GM19395 (cell line): ENCODE data around the gene A2ML1.
"Not testable (repeated sequence)": the region's sequence is repeated elsewhere in the genome, so short reads cannot be mapped to it uniquely, and the experiment has no call there.

Source experiments
- ATAC-seq: cut with Tn5 transposase; IDR thresholded peaks from one replicate; pipeline ENCODE4 v1.9.1; 2021; ENCODE audit warnings: mild to moderate bottlenecking, moderate library complexity; ENCODE audit not compliant: unreplicated experiment

Gene A2ML1

DNA sequence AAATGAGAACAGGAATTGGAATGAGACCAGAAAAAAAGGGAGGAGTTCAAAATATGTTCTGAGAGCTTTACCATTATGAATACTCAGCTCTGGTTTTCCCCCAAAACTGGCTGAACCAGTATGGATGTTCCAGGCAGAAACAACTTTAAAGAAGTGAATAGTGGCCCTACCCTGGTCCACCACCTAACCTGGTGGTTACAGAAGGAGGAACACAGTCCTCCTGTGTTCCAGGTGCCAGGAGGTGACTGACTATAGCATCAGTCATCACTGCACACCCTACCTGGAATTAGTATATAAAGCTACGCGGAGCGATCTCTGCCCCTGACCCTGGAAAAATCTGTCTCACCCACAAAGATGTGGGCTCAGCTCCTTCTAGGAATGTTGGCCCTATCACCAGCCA lies at the start of gene A2ML1:
TSS of gene A2ML1 (plus strand) at position 324 of the 400 bp plus-strand sequence. CDS start at position 355, 31 bp downstream.
- no peak for ATAC-seq

DNA sequence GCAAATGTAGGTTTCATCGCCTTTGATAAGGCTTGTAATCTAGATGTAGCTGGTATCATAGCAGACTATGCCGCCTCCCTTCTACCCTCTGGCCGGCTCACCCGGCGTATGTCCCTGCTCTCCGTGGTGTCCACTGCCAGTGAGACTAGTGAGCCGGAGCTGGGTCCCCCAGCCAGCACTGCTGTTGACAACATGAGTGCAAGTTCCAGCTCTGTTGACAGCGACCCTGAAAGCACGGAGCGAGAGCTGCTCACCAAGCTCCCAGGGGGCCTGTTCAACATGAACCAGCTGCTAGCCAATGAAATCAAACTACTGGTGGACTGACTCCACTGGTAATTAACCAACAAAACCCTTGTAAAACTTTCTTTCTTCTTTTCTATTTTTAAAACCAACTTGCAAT lies 49.0 kb upstream of the A2ML1 start:
- no peak for ATAC-seq

DNA sequence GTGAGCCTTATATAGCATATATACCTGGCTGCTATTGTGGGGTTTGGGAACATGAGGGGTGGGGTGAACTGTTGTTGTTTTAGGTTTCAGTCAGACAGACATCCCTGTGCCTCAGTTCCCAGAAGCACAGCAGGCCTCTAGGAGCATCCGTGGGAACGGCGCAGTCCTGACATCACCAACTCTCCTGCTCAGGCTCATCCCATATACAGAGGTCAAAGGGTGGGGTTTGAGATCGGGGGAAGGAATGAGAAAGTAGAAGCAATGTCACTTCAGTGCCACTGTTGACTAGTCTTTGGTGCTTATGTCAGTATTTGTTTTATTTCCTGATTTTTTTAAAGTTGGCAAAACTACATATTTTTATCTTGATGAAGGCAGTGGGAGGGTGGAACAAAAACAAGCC lies 43.1 kb upstream of the A2ML1 start:
- no peak for ATAC-seq

DNA sequence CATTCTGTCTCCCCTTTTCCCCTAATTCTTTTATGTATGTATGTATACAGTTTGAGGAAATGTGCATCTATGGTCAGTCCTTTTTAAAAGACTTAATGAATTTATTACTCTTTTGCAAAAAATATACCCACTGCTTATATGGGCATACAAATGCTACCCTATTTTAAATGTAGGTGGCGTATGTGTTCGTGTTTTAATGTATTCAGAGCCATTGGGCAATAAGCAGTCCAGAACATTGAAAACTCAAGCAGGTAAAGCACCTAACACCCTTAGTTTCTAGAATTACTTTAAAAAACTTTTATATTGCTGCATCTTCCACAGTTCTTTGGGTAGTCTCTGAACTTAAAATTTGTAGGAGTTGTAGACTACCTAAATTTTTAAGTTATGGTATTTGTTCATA lies 42.6 kb upstream of the A2ML1 start:
- no peak for ATAC-seq

DNA sequence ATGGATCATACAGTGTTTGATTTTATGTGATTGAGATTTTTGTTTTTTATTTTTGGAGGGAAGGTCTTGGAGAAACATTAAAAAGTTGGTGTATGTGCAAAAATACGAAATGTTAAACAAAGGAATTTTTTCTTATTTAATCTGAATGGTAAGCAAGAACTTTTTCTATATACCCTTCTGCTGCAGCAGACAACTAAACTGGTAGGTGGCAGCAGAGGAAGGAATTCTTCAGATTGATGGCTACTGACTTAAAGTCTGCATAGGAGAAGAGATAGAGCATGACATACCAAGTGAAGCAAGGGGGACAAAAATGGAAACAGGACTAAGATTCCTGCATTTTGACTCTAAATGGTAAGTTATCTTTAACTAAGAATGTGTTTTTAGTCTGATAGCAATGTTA lies 42.0 kb upstream of the A2ML1 start:
- no peak for ATAC-seq

DNA sequence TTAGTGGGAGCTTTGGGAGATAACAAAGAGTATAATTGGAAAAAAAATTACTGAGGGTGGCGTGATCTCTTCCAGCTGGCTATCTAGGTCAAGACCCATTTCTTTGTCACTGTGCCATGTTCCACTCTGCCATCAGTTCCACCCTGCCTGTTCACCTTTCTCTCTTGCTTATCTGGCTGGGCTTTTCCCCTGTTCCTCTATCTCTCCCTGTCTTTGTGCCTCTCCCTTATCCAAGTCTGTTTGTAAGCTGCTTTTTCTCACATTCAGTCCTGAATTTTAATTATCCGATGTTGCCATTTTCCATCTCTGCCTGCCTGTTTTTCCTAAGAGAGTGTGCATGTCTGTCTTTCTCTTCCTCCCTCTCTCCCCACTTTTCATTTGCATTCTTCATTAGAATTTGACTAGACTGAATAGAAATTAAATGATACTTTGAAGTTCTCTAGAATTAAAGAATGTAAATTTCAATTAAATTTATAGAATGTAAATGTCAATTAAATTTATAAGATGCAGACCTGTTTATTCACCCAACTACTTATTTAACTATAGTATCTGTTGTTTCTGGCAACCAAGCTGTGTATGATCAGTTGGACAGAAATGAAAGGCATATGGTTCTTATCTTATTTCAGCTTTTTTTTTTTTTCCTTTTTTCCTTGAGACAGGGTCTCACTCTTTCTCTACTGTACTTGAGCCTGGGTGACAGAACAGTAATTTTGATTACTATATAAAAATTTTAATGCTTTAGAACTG lies 40.9 kb upstream of the A2ML1 start:
- no peak for ATAC-seq

DNA sequence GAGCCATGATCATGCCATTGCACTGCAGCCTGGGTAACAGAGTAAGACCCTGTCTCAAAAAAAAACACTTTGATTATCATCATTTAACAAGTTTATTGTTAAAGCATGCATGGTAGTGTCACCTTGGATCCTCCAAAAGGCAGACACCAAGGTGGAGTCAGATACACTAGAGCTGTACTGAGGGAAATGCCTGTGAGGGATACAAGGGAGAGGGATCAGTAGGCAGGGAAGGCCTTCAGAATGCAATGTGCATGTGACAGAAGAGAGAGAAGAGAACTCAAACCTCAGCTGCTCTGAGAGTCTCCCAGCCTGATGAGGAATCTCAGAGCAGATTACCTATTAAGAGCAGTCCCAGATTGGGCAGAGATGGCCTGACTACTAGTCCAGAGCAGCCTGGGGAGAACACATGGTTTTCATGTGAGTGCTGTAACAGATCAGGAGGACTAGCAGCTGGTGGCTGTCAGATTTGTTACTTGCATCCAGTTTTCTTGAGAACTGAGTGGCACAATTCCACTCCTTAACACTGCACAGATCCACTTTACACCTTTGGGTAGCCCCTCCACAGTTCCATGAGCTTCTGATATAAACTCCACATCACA lies 38.0 kb upstream of the A2ML1 start:
- ATAC-seq: no peak

DNA sequence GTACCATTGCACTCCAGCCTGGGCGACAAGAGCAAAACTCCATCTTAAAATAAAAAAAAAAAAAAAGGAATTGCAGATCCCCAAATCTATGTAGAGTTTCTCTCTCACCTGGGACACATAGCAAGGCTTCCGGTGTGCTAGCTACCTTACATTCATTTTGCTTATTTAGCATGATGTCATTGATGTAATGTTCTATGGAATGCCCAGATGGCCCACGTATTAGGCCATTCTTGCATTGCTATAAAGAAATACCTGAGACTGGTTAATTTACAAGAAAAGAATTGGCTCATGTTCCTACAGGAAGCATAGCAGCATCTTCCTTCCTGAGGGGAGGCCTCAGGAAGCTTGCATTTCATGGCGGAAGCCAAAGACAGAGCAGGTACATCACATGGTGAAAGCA lies 36.9 kb upstream of the A2ML1 start:
- ATAC-seq: no peak

DNA sequence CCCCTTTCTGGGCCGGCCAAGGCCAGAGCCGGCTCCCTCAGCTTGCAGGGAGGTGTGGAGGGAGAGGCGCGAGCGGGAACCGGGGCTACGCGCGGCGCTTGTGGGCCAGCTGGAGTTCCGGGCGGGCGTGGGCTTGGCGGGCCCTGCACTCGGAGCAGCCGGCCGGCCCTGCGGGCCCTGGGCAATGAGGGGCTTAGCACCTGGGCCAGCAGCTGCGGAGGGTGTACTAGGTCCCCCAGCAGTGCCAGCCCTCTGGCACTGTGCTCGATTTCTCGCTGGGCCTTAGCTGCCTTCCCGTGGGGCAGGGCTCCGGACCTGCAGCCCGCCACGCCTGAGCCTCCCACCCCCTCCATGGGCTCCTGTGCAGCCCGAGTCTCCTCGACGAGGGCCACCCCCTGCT lies 35.2 kb upstream of the A2ML1 start:
- not testable (repeated sequence) for ATAC-seq

DNA sequence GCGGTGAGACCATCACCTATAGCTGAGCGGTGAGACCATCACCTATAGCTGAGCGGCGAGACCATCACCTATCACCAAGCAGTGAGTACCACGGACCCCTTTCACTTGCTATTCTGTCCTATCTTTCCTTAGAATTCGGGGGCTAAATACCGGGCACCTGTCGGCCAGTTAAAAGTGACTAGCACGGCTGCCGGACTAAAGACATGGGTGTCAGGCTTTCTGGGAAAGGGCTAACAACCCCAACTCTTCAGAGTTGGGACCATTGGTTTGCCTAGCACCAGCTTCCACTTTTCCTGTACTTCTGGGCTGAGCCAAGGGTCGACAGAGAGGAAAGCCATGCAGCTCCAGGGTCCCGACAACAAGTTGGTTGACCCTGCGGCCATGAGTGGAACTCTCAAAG lies 33.7 kb upstream of the A2ML1 start:
- ATAC-seq: not testable (repeated sequence)

DNA sequence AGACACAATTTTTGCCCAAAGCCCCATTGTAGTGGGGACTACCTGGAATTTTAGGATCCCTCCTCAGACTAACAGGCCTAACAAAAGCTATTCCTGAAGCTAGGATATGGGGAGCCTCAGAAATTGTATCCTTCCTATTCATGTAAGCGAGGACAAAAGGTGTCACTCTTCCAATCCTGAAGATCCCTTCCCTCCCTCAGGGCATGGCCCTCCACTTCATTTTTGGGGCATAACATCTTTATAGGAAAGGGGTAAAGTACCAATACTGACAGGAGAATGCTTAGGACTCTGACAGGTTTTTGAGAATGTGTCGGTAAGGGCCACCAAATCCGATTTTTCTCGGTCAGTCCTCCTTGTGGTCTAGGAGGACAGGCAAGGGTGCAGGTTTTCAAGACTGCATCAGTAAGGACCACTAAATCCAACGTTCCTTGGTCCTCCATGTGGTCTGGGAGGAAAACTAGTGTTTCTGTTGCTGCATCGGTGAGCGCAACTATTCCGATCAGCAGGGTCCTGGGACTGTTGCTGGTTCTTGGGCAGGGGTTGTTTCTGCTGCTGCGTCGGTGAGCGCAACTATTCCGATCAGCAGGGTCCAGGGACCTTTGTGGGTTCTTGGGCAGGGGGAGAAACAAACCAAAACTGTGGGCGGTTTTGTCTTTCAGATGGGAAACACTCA lies 32.9 kb upstream of the A2ML1 start:
- ATAC-seq: not testable (repeated sequence)

DNA sequence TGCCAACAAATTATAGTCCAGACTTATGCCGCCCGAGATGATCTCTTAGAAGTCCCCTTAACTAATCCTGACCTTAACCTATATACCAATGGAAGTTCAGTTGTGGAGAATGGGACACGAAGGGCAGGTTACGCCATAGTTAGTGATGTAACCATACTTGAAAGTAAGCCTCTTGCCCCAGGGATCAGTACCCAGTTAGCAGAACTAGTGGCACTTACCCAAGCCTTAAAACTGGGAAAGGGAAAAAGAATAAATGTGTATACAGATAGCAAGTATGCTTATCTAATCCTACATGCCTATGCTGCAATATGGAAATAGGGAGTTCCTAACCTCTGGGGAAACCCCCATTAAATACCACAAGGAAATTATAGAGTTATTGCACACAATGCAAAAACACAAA lies 29.2 kb upstream of the A2ML1 start:
- ATAC-seq: not testable (repeated sequence)

DNA sequence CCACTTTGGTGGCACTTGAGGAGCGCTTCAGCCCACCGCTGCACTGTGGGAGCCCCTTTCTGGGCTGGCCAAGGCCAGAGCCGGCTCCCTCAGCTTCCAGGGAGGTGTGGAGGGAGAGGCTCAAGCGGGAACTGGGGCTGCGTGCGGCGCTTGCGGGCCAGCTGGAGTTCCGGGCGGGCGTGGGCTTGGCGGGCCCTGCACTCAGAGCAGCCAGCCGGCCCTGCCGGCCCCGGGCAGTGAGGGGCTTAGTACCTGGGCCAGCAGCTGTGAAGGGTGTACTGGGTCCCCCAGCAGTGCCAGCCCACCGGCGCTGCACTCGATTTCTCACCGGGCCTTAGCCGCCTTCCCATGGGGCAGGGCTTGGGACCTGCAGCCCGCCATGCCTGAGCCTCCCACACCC lies 27.8 kb upstream of the A2ML1 start:
- not testable (repeated sequence) for ATAC-seq

DNA sequence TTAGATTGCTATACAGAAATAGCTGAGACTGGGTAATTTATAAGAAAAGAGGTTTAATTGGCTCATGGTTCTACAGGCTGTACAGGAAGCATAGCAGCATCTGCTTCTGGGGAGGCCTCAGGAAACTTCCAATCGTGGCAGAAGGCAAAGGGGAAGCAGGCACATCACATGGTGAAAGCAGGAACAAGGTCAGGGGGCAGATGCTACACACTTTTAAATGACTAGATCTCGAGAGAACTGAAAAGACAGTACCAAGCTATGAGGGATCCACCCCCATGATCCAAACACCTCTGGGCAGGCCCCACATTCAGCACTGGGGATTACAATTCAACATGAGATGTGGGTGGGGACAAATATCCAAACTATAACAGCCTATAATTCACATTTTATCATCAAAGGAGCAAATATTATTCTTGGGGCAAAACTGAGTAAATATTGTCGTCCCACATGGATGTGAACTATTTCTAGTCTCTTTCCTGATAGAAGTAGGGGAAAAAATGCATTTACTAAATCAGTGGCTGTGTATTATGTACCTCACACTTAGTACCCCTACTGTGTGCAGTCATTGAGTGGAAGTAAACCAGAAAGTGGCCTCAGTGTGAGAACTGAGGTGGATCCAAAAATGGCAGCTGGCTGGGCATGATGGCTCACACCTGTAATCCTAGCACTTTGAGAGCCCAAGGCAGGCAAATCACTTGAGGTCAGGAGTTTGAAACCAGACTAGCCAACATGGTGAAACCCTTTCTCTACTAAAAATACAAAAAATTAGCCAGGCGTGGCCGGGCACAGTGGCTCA lies 25.4 kb upstream of the A2ML1 start:
- ATAC-seq: no peak

DNA sequence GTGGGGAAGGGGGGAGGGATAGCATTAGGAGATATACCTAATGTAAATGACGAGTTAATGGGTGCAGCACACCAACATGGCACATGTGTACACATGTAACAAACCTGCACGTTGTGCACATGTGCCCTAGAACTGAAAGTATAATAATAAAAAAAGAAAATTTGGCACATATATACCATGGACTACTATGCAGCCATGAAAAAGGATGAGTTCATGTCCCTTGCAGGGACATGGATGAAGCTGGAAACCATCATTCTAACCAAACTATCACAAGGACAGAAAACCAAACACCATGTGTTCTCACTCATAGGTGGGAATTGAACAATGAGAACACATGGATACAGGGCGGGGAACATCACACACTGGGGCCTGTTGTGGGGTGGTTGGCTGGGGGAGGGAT lies 21.2 kb upstream of the A2ML1 start:
- not testable (repeated sequence) for ATAC-seq

DNA sequence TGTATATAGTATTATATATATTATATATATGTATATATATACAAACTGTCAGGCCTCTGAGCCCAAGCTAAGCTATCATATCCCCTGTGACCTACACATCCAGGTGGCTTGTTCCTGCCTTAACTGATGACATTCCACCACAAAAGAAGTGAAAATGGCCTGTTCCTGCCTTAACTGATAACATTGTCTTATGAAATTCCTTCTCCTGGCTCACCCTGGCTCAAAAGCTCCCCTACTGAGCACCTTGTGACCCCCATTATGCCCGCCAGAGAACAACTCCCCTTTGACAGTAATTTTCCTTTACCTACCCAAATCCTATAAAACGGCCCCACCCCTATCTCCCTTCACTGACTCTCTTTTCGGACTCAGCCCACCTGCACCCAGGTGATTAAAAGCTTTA lies 17.6 kb upstream of the A2ML1 start:
- ATAC-seq: not testable (repeated sequence)

DNA sequence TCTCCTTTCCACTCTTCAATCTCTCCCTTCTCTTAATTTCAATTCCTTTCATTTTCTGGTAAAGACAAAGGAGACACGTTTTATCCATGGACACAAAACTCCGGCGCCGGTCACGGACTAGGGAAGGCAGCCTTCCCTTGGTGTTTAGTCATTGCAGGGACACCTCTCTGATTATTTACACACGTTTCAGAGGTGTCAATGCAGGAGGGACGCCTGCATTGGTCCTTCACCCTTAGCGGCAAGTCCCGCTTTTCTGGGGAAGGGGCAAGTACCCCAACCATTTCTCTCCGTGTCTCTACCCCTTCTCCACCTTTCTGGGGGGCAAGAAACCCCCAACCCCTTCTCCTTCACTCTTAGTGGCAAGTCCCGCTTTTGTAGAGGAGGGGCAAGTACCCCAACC lies 16.9 kb upstream of the A2ML1 start:
- not testable (repeated sequence) for ATAC-seq

DNA sequence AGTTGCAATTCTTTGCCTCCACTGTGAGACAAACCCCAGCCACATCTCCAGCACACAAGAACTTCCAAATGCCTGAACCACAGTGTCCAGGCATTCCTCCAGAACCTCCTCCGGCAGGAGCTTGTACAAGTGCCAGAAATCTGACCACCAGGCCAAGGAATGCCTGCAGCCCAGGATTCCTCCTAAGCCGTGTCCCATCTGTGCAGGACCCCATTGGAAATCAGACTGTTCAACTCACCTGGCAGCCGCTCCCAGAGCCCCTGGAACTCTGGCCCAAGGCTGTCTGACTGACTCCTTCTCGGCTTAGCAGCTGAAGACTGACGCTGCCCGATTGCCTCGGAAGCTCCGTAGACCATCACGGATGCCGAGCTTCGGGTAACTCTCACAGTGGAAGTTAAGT lies 15.3 kb upstream of the A2ML1 start:
- not testable (repeated sequence) for ATAC-seq

DNA sequence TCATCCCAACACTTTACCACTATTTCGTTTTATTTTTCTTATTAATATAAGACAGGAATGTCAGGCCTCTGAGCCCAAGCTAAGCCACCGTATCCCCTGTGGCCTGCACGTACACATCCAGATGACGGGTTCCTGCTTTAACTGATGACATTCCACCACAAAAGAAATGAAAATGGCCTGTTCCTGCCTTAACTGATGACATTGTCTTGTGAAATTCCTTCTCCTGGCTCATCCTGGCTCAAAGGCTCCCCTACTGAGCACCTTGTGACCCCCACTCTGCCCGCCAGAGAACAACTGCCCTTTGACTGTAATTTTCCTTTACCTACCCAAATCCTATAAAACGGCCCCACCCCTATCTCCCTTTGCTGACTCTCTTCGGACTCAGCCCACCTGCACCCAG lies 12.3 kb upstream of the A2ML1 start:
- ATAC-seq: not testable (repeated sequence)

DNA sequence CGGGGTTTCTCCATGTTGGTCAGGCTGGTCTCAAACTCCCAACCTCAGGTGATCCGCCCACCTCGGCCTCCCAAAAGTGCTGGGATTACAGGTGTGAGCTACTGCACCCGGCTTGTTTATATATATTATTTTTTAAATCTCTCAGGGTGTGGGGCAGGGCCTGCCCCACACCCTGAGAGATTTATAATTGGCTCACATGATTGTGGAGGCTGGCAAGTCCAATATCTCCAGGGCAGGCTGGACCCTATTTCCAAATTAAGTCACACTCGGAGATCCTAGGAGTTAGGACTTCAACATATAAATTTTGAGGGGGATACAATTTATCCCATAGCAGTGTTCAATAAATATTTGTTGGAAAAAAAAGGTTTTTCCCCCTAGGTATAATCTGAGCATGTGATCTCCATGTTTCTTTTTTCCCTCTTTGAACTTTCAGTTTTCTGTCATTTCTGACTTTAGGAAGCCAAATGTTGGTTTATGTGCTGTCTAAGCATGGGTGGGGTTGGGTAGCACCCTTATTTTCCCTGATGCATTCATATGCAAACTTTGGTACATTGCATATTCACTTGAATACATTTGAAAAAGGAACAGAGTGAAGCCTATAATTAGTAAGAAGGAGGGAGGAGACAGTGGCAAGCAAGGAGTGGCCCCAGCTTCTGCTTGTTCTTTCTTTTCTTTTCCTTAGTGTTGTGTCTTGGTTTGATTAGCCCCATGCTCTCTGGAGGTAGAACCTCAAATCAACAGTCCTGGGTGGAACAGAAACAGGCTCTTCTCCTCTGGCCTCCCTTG lies 8.7 kb upstream of the A2ML1 start:
- ATAC-seq: no peak
